Thymus (tissue), 14 donors: ENCODE measurements around the gene TTLL13. TPM values are rescaled to one million over a fixed set of nuclear protein-coding genes. Genes with fewer than 3 reads are reported as not detected.

ENCODE experiments used
- DNase-seq, 9 donors: peaks; one replicate each; pipeline ENCODE4 v3.0.0-alpha.2; 2013; ENCODE audit warnings: low spot score in 9 of 9, low read depth in 6 of 9, missing footprints in 1 of 9
- H3K27ac ChIP-seq, 2 donors: one replicate each; pipeline ENCODE4 v1.5.1; 2013; ENCODE audit warnings: control low read depth in 1 of 2, low read depth in 1 of 2, low read length in 1 of 2, mild to moderate bottlenecking in 1 of 2, moderate library complexity in 1 of 2
- H3K27me3 ChIP-seq, 2 donors: one replicate each; pipeline ENCODE4 v1.5.1; 2013; ENCODE audit warnings: low read length in 1 of 2; ENCODE audit not compliant: control insufficient read depth in 2 of 2, insufficient read depth in 1 of 2
- H3K36me3 ChIP-seq, 2 donors: one replicate each; pipeline ENCODE4 v1.5.1; 2013; ENCODE audit warnings: low read length in 1 of 2, mild to moderate bottlenecking in 1 of 2, moderate library complexity in 1 of 2; ENCODE audit not compliant: control insufficient read depth in 2 of 2, insufficient read depth in 2 of 2
- H3K4me1 ChIP-seq, 2 donors: one replicate each; pipeline ENCODE4 v1.5.1; 2013; ENCODE audit warnings: low read length in 2 of 2; ENCODE audit not compliant: control insufficient read depth in 2 of 2, insufficient read depth in 2 of 2
- H3K4me3 ChIP-seq, 2 donors: one replicate each; pipeline ENCODE4 v1.5.1; 2013; ENCODE audit warnings: low read length in 2 of 2, control low read depth in 1 of 2, mild to moderate bottlenecking in 1 of 2
- H3K9me3 ChIP-seq, 2 donors: one replicate each; pipeline ENCODE4 v1.5.1; 2013; ENCODE audit warnings: low read length in 1 of 2, mild to moderate bottlenecking in 1 of 2; ENCODE audit not compliant: control insufficient read depth in 2 of 2, insufficient read depth in 1 of 2
- WGBS: extraction: QIAGEN DNeasy Blood & Tissue Kit; methylation state at CpG from one replicate; pipeline ENCODE4 v1.1.7; 2013; 5-methylcytosine and 5-hydroxymethylcytosine counted together
- long read RNA-seq, 10 donors: transcript quantifications; one replicate each; lab custom pipeline, GENCODE V29; 2026
- polyA plus RNA-seq: library from polyadenylated mRNA; stranded (reverse); fragments of 200-250 nt; gene quantifications from one replicate; pipeline ENCODE4 v1.2.3, GENCODE V29; 2013
- total RNA-seq: library from RNA; stranded (reverse); fragments of 120-200 nt; gene quantifications from one replicate; pipeline ENCODE4 v1.2.4, GENCODE V29; 2013
- donor health status: healthy.

Gene TTLL13
- 0.14 TPM for total RNA-seq
- polyA plus RNA-seq, result 0.32 TPM
- long read RNA-seq, donor 1, result 0 reads
- long read RNA-seq, donor 2, result 0 reads
- long read RNA-seq, donor 3, result 0 reads
- long read RNA-seq, donor 4, result 0 reads
- long read RNA-seq, donor 5, result 0 reads
- long read RNA-seq, donor 6, result 0 reads
- long read RNA-seq, donor 7, result 0 reads
- long read RNA-seq, donor 8, result 0 reads
- long read RNA-seq, donor 9, result 0 reads
- long read RNA-seq, donor 10, result 0 reads

- WGBS, result 6% methylated on average over 44 of the region's 44 CpGs
- Histone ChIP-seq H3K27ac (no peak within 1 kb of the TSS), H3K36me3 (no peaks in the 10 kb centered on the region), H3K4me3 (peak within 1 kb of the TSS; percentile 34 to 44), H3K9me3 (no peaks in the 10 kb centered on the region), H3K27me3 (peaks cover 0 to 6% of the 10 kb centered on the region in 2 donors), H3K4me1 (peaks cover 3 to 14% of the 10 kb centered on the region in 2 donors)
- DNase-seq, result peak in 4 of 9 donors; percentile 44 to 68 (median 51)
Measured at GRCh38 chr15:90249203-90249863, at the start of gene TTLL13. Gene TTLL13 (plus strand): TSS chr15:90249556. CDS start chr15:90250631, 1,075 bp downstream.

GRCh38 chr15:90200534-90201129 is 48.7 kb upstream of the TTLL13 start:
- DNase-seq, result no peak
- H3K4me3 ChIP-seq, result peak overlapping the region; percentile 56 to 91
- peaks cover 0 to 9% of the 10 kb centered on the region in 2 donors for H3K27me3 ChIP-seq
- peaks cover 15 to 26% of the 10 kb centered on the region in 2 donors for H3K4me1 ChIP-seq
- WGBS, result 15% methylated on average over 24 of the region's 24 CpGs
- H3K9me3 ChIP-seq, result no peaks in the 10 kb centered on the region
- peak overlapping the region in 1 of 2 donors; percentile 48 for H3K27ac ChIP-seq
- peaks cover 5 to 9% of the 10 kb centered on the region in 2 donors for H3K36me3 ChIP-seq

- Histone ChIP-seq H3K4me1 (peaks cover 15 to 26% of the 10 kb centered on the region in 2 donors), H3K27me3 (peaks cover 0 to 9% of the 10 kb centered on the region in 2 donors), H3K4me3 (peak within 1 kb of the TSS; percentile 70 to 91), H3K36me3 (peaks cover 10 to 16% of the 10 kb centered on the region in 2 donors), H3K27ac (peak within 1 kb of the TSS in 1 of 2 donors; percentile 48), H3K9me3 (no peaks in the 10 kb centered on the region)
- DNase-seq, result peak in 7 of 9 donors; percentile 48 to 88 (median 74)
- WGBS, result under 1% methylated on average over 87 of the region's 88 CpGs
Measured at GRCh38 chr15:90201130-90201943, 48.0 kb upstream of the TTLL13 start, which contains the start of gene SEMA4B. Gene SEMA4B (plus strand): TSS chr15:90201330. CDS start chr15:90201579, 249 bp downstream.

- H3K36me3 ChIP-seq, result peaks cover 16 to 18% of the 10 kb centered on the region in 2 donors
- peaks cover 15 to 26% of the 10 kb centered on the region in 2 donors for H3K4me1 ChIP-seq
- no peak for DNase-seq
- 28% methylated on average over 25 of the region's 25 CpGs for WGBS
- peak overlapping the region; percentile 70 to 91 for H3K4me3 ChIP-seq
- H3K27ac ChIP-seq, result no peak overlapping the region
- H3K9me3 ChIP-seq, result no peaks in the 10 kb centered on the region
- peaks cover 0 to 9% of the 10 kb centered on the region in 2 donors for H3K27me3 ChIP-seq
Measured at GRCh38 chr15:90201944-90202375, 47.4 kb upstream of the TTLL13 start.

GRCh38 chr15:90202929-90203328 is 46.4 kb upstream of the TTLL13 start:
- H3K4me3 ChIP-seq, result no peak overlapping the region
- H3K4me1 ChIP-seq, result peaks cover 15 to 26% of the 10 kb centered on the region in 2 donors
- DNase-seq, result no peak
- WGBS, result 96% methylated on average over 4 of the region's 4 CpGs
- H3K27ac ChIP-seq, result no peak overlapping the region
- peaks cover 24 to 26% of the 10 kb centered on the region in 2 donors for H3K36me3 ChIP-seq
- no peaks in the 10 kb centered on the region for H3K9me3 ChIP-seq
- peaks cover 0 to 9% of the 10 kb centered on the region in 2 donors for H3K27me3 ChIP-seq

GRCh38 chr15:90203473-90203872 is 45.9 kb upstream of the TTLL13 start:
- H3K4me3 ChIP-seq, result no peak overlapping the region
- no peak overlapping the region for H3K27ac ChIP-seq
- peaks cover 0 to 9% of the 10 kb centered on the region in 2 donors for H3K27me3 ChIP-seq
- WGBS, result 98% methylated on average over 7 of the region's 7 CpGs
- peaks cover 15 to 26% of the 10 kb centered on the region in 2 donors for H3K4me1 ChIP-seq
- H3K36me3 ChIP-seq, result peaks cover 24 to 26% of the 10 kb centered on the region in 2 donors
- no peaks in the 10 kb centered on the region for H3K9me3 ChIP-seq
- no peak for DNase-seq

- H3K27ac ChIP-seq, result no peak overlapping the region
- peaks cover 0 to 9% of the 10 kb centered on the region in 2 donors for H3K27me3 ChIP-seq
- peaks cover 24 to 26% of the 10 kb centered on the region in 2 donors for H3K36me3 ChIP-seq
- no peak overlapping the region for H3K4me3 ChIP-seq
- WGBS, result 94% methylated on average over 8 of the region's 8 CpGs
- peaks cover 15 to 26% of the 10 kb centered on the region in 2 donors for H3K4me1 ChIP-seq
- H3K9me3 ChIP-seq, result no peaks in the 10 kb centered on the region
- DNase-seq, result no peak
Measured at GRCh38 chr15:90203922-90204321, 45.4 kb upstream of the TTLL13 start.

- no peak overlapping the region for H3K4me3 ChIP-seq
- H3K4me1 ChIP-seq, result peaks cover 15 to 24% of the 10 kb centered on the region in 2 donors
- peaks cover 0 to 9% of the 10 kb centered on the region in 2 donors for H3K27me3 ChIP-seq
- no peak for DNase-seq
- H3K36me3 ChIP-seq, result peaks cover 30 to 32% of the 10 kb centered on the region in 2 donors
- 96% methylated on average over 10 of the region's 10 CpGs for WGBS
- no peaks in the 10 kb centered on the region for H3K9me3 ChIP-seq
- H3K27ac ChIP-seq, result no peak overlapping the region
Measured at GRCh38 chr15:90205050-90205848, 44.1 kb upstream of the TTLL13 start.
